ENCODE data around the gene IFNAR1.
"Not testable (repeated sequence)": the region's sequence is repeated elsewhere in the genome, so short reads cannot be mapped to it uniquely, and the experiment has no call there.

IFNAR1 gene

DNA sequence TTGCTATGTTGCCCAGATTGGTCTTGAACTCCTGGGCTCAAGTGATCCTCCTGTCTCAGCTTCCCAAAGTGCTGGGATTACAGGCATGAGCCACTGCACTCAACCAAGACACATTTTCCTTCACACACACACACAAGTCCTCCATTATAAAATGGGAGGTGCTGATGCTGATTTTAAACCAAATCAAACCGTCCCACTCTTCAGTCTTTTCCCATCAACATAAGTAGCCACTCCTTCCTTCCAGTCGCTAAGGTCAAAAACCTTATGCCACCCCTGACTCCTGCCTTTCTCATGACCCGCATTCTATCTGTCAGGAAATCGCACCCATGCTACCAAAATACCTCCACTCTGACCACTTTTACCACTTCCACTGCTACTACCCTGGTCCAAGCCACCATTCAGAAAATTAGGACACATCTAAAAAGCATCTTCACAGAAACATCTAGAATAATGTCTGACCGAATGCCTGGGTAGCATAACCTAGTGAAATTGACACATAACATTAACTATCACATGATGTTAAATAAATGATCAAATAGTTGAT lies 50.4 kb downstream of the IFNAR1 start:
- no peak for DNase-seq (ENCODE audit: low read depth, low spot score)

DNA sequence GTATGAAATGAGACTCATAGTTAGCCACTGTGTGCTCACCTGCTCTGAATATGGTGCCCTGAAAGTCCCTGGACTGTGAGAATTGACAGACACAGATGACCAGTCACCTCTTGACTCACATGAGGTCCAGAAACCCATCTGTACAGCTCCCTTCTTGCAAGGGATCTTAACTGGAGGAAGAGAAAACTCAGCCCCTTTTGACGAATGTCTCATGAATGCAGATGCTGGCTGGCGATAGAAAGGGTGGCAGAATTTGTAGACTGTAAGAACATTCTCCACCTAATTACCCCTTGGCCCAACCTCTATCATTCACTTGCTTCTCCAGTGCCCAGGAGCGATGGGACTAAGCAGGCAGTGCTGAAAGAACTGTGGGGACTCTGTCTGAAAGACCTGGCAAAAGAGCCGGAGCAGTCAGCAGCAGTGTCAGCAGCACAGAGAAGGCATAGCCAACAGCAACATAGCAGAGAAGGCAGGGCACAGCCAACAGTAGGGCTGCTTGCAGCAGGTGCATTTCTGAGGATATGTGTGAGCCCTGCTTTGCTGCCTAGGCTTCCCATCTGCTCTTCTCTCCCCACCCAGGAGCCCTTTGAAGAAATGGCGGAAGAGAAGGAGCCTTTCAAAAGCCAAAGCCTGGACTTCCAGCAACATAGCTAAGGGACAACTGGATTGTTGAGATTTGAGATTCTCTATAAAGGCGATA lies 52.6 kb downstream of the IFNAR1 start:
- no peak for DNase-seq (ENCODE audit: low read depth, low spot score)

DNA sequence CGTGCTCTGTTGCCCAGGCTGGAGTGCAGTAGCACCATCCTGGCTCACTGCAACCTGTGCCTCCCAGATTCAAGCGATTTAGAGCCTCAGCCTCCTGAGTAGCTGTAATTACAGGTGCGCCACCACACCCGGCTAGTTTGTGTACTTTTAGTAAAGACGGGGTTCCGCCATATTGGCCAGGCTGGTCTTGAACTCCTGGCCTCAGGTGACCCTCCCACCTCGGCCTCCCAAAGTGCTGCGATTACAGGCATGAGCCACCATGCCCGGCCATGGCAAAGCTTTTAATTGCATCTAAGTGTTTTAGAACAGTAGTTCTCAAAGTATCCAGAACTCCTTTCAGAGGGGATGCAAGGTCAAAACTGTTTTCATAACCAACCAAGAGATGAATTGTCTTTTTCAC lies 53.3 kb downstream of the IFNAR1 start:
- no peak for DNase-seq (ENCODE audit: low read depth, low spot score)

DNA sequence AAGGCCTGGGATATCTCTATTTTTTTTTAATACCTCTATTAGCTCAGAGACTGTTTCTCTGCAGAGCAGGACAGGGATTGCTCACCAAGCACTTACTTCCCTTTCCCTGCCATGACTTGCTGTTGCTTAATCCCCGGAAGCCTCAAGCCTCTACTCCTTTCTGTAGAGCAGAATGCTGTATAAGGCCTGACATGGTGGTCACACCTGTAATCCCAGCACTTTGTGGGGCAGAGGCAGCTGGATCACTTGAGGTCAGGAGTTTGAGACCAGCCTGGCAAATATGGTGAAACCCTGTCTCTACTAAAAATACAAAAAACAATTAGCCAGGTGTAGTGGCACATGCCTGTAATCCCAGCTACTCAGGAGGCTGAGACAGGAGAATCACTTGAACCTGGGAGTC lies 55.2 kb downstream of the IFNAR1 start:
- not testable (repeated sequence) for DNase-seq (ENCODE audit: low read depth, low spot score)

DNA sequence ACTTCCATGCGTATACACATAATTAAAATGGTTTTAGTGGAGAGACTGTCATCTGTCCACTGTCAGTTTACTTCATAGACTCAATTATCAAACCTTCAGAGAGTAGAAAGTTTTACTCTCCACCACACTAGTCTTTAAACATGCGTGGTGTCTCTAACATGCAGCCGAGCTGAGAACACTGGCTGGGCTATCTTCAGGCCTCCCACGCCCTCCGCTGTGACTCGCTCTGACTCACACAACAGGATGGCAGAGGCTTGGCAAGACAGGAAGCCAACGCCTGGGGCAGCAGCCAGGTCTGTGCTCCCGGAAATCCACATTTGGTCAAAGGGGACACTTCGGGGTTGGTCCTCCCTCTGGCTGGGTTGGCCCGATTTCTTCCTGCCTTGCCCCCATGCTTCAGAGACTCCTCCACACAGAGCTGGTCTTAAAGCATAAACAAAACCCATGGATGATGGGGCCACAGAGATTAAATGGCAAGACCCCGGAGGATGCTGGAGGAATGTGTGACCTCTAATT lies 55.8 kb downstream of the IFNAR1 start:
- no peak for DNase-seq (ENCODE audit: low read depth, low spot score)

DNA sequence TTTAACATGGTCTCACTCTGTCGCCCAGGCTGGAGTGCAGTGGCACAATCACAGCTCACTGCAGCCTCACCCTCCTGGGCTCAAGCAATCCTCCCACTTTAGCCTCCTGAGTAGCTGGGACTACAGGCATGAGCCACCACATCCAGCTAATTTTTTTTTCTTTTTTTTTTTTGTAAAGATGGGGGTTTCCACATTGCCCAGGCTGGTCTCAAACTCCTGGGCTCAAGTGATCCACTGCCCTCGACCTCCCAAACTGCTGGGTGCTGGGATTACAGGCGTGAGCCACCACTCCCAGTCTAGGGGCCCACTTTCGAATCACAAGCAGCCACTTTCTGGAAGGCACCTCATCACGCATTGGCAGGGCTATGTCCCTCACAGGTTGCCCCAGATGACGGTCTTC lies 56.6 kb downstream of the IFNAR1 start:
- not testable (repeated sequence) for DNase-seq (ENCODE audit: low read depth, low spot score)

DNA sequence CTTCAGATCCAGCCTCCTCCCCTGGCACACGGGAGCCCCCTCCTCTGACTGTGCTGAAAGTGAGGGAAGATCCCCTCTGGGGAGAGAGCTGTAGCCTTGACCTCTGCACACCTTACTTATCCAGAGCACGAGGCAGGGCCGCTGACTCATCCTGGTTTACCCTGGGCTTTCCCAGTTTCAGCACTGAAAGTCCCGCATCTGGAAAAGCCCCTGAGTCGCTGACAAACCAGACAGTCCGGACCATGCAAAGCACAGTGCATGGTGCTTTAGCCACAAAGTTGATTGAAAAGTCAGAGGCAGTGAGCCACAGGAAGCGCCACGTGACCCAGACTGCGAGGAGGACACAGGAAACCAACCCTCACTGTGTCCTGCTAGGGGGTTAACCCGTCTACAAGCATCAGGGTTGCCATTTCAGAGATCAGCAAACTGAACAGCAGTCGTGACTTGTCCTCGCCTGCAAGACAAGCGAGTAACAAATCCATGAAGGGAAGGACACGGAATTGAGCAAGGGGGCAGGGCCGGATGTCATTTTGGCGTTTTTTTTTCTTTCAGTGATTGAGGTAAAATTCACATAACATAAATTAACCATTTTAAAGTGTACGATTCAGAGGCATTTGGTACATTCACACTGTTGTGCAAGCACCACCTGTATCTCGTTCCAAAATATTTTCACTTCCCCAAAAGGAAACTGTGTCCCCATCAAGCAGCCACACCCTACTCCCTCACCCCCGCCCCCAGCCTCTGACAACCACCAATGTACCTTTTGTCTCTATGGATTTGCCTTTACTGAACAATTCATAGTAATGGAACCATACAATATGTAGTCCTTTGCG lies 58.5 kb downstream of the IFNAR1 start:
- no peak for DNase-seq (ENCODE audit: low read depth, low spot score)

DNA sequence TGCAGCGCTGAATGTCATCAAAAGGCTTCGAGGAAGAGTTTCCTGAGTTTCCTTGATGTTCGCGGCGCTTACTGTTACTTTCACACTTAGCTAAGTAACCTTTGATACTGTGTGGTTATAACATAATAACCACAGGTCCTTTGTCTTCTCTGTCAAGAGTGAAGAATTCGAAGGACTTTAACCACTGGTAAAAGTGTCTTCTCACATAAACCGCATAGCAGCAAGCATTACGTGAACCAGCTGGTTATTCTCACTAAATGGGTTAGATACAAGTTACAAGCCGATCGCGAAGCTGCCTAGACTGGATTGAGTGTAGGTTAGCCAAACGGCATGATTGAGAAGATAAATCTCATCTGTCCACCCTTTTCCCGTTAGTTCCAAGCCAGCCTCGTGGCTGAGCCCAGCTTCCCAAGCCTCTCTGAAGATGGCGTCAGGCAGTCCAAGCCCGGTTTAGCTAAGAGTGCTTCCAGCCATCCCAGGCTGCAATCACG lies 60.1 kb downstream of the IFNAR1 start:
- DNase-seq (ENCODE audit: low read depth, low spot score), result no peak

DNA sequence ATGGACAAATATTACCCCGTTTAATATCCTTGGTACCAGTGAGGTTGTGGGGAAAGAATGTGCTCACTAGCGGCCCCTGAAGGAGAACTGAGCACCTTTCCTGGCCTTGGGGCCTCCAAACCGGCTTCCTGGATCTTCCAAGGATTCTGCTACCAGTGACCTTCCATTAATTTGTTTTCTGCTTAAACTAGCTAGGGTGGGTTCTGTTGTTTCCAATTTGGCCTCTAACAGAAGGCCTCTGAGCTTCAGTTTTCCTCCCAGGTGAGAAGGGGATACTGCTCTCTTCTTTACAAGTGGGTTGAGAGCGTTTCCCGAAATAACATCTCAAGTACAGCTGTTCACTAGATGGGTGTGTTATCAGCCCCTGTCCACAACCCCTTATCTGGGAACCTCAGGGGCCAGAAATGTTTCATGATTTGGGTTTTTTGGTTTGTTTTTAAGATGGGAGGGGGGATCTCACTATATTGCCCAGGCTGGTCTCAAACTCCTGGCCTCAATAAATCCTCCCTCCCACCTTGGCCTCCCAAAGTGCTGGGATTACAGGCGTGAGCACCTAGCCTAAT lies 61.5 kb downstream of the IFNAR1 start:
- no peak for DNase-seq (ENCODE audit: low read depth, low spot score)

DNA sequence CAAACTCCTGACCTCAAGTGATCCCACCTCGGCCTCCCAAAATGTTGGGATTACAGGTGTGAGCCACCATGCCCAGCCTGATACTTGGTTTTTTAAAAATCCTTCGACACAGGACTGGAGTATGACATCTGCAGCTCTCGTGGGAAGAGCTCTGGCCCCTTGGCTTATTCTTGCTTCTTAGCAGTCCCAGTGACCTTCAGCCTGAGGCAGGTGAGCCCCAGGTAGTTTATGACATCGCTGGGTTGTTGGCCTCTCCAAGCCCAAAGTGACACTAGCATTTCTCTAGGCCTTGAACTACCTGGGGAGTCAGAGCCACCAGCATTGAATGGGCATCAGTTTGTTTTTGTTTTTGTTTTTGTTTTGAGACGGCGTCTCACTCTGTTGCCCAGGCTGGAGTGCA lies 62.5 kb downstream of the IFNAR1 start:
- no peak for DNase-seq (ENCODE audit: low read depth, low spot score)

DNA sequence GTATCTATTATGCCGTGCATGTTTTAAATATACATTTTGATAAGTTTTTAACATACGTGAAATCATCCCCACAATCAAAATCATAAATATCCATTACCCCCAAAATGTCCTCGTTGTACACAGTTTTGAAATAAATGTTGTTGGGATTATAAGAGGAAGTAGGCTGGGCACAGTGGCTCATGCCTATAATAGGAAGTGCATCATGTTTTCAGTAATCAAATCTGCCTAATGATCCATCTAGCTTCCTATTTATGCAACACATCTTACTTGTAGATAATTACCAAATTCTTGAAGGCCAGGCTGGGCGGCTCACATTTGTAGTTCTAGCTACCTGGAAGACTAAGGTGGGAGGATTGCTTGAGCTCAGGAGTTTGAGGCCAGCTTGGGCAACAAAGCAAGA lies 63.4 kb downstream of the IFNAR1 start:
- DNase-seq (ENCODE audit: low read depth, low spot score), result no peak

DNA sequence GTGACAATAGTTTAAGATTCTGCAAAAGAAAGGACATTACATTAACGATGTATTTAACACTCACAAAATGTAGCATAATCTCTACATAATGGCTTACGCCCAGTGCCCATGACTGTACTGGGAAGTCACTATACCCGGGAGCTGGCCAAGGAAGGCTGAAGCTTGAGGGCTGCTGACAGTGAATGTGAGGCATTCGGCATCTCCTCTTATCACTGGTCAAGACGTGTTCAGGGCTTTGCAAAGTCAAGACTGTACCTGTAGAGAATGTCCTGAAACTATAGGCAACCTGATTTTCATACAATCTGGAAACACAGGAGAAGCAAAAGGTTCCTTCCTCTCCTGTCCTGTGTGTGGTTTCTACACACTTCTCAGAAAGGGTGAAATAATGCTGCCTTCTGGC lies 65.7 kb downstream of the IFNAR1 start:
- no peak for DNase-seq (ENCODE audit: low read depth, low spot score)

DNA sequence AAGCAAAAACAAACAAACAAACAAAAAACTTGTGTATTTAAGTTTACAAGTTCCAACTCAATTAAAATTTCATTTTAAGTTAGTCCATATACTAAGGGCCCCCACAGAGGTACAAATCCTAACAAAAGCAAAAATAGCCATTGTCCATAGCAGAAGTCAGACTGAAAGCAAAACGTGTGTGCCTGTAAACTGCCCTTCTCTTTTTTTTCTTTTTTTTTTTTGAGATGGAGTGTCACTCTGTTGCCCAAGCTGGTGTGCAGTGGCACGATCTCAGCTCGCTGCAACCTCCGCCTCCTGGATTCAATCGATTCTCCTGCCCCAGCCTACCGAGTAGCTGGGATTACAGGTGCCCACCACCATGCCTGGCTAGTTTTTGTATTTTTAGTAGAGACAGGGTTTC lies 66.9 kb downstream of the IFNAR1 start:
- DNase-seq (ENCODE audit: low read depth, low spot score), result no peak

DNA sequence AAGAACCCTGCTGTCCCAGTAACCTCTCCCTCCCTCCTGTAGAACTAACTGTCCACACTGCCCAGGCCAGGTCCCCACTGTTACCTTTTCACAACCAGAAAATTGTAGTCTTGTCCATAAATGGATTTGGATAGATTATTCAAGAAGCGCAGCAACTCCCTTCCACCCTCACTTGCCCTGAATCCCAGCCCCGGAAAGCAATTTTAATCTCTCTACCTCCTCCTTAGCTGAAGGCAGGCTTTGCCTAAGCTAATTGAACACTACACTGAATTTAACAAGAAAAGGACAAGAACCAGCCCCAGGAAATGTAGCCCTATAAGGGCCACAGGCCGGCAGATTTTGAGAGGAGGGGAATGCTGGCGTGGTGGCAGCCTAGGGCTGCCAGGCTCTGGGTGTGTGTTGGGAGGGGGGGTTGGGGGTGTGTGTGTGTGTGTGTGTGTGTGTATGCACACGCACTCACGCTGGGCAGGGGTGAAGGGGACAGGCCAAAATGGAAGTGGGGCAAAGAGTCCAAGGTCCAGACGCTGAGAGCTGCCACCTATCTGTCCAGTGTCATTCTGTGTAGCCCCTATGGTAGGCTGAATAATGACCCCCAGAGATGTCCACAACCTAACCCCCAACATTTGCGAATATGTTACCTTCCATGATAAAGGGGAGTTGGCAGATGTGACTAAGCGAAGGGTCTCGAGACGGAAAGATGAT lies 67.7 kb downstream of the IFNAR1 start:
- no peak for DNase-seq (ENCODE audit: low read depth, low spot score)

DNA sequence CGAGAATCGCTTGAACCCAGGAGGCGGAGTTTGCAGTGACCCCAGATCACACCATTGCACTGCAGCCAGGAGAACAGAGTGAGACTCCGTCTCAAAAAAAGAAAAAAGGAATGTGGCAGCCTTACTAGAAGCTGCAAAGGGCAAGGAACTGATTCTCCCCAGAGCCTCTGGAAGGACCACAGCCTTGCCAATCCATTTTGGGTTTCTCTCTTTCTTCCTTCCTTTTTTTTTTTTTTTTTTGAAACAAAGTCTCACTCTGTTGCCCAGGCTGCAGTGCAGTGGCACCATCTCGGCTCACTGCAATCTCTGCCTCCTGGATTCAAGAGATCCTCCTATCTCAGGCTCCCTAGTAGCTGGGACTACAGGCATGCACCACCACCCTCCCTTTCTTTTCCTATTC lies 68.6 kb downstream of the IFNAR1 start:
- no peak for DNase-seq (ENCODE audit: low read depth, low spot score)

DNA sequence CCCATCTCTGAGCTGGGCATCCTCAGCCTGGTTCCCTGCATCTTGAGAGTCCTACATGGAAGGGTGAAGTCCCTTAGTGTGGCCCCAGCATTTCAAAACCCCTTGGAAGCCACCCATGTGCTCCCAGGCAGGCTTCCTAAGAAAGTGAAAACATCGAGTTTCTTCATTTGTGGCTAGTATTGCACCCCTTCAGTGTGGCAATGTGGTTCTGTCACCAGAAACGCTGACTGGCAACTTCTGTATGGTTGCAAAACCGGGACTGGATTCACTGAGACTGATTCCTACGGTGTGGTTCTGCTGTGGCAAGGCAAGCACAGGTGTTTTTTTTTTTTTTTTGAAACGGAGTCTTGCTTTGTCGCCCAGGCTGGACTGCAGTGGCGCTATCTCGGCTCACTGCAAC lies 69.5 kb downstream of the IFNAR1 start:
- no peak for DNase-seq (ENCODE audit: low read depth, low spot score)

DNA sequence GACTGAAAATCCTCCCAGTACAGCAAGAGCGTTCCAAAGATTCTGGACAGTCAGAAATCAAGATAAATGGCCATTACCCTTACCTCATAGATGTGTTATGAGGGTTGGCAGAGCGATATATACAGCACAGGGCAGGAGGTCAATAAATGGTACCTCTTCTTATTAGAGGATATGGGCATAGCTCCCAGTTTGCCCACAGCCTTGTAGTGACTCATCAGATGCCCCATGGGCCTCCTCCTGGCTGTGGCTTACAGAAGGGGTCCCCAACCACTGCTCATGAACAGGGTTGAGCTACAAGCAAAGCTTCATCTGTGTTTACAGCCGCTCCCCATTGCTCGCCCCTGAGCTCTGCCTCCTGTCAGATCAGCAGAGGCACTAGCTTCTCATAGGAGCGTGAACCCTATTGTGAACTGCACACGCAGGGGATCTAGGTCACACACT lies 71.1 kb downstream of the IFNAR1 start:
- no peak for DNase-seq (ENCODE audit: low read depth, low spot score)

DNA sequence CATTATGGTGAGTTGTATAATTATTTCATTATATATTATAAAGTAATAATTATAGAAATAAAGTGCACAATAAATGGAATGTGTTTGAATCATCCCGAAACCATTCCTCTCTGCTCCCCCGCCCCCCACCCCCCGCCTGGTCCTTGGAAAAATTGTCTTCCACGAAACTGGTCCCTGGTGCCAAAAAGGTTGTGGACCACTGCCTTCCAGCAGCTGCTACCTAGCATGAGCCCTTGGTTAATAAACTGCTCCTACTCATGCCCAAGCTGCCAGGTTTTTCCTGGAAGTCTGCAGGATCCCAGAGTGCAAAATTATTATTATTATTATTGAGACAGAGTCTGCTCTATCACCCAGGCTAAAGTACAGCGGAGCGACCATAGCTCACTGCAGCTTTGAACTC lies 71.7 kb downstream of the IFNAR1 start:
- DNase-seq (ENCODE audit: low read depth, low spot score), result no peak

DNA sequence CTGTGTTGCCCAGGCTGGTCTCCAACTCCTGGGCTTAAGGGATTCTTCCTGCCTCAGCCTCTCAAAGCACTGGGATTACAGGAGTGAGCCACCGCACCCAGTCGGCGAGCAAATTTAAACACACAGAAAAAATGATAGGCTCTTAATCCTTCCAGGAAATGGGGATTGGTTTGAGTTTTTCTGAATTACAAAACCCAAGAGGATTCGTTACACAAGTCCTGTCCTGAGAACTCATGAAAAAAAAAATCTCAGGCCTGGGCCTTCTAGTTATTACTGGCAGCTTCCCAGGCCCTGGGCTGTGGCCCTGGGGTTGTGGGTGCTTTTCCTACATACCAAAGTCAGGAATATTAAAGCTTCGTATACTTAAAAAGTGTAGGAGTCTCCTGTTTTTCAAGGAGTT lies 72.2 kb downstream of the IFNAR1 start:
- DNase-seq (ENCODE audit: low read depth, low spot score), result no peak

DNA sequence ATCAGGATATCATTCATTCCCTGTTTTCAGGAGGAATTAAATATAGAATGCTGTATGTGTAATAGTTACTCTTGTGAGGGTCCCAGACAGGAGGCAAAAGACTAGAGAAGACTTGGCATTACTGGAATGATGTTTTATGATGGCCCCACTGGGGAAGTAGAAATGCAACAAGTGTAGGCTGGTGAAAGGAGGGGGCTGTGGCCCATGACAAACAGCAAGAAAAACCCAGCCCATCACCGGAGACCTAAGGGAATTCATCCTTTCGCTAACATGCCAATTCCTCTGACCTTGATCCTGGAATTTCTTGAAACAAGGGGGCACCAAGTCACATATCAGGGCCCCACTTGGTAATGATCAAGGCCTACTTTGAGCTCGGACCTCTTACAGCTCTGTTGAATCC lies 72.9 kb downstream of the IFNAR1 start:
- DNase-seq (ENCODE audit: low read depth, low spot score), result no peak

DNA sequence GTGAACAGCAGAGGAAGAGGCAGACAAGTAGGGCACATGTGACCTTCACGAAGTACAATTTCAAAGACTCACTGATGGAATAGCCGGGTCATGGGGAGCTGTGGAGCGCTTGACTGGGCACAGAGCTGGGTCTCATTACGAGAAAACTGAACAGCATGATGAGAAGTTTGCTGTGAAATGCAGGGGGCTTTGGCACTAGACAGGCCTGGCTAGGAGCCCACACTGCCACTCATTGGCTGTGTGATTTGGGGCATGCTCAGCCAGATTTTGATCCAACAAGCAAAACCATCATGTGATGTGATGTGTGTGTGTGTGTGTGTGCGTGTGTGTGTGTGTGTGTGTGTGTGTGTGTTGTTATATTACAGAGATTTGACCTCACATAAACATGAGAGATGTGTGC lies 73.6 kb downstream of the IFNAR1 start:
- DNase-seq (ENCODE audit: low read depth, low spot score), result no peak

DNA sequence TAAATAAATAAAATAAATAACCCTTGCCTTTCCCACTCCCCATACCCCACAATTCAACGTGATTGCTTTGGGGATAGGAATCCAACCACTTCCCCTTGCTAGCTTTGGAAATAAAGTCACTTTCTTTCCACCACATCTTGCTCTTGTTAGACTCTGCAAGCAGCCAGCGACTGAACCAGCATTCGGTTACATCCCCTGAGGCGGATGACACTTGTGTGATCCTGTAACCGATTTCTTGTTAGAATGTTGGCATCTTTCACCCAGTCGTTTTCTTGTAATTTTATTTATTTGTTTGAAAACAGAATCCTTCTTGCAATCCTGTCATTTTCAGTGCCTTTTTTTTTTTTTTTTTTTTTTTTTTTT lies 76.8 kb downstream of the IFNAR1 start:
- no peak for DNase-seq (ENCODE audit: low read depth, low spot score)

Data from iPS DF 19.7 (cell line).